Suprapubic skin (tissue), 4 donors: ENCODE data around the gene GOLT1B. TPM values are rescaled to one million over a fixed set of nuclear protein-coding genes. Genes with fewer than 3 reads are reported as not detected.
A peak's percentile ranks its signal among the peaks of the same experiment; 100 is the strongest.

Source experiments
- DNase-seq, 2 donors: peaks; one replicate each; pipeline ENCODE4 v3.0.0-alpha.2; 2019; ENCODE audit warnings: low spot score in 2 of 2
- H3K27ac ChIP-seq: fragments of 200-600 bp; sonication (generic); one replicate; pipeline ENCODE4 v1.5.1; 2019
- H3K27me3 ChIP-seq: fragments of 200-600 bp; sonication (generic); one replicate; pipeline ENCODE4 v1.5.1; 2019
- H3K36me3 ChIP-seq: fragments of 200-600 bp; sonication (generic); one replicate; pipeline ENCODE4 v1.5.1; 2019
- H3K4me1 ChIP-seq: fragments of 200-600 bp; sonication (generic); one replicate; pipeline ENCODE4 v1.5.1; 2019
- H3K4me3 ChIP-seq: fragments of 200-600 bp; sonication (generic); one replicate; pipeline ENCODE4 v1.5.1; 2019; ENCODE audit warnings: mild to moderate bottlenecking
- H3K9me3 ChIP-seq: fragments of 200-600 bp; sonication (generic); one replicate; pipeline ENCODE4 v1.5.1; 2019
- CTCF ChIP-seq, 2 donors: fragments of 200-600 bp in 1 of 2; fragments of 450-650 bp in 1 of 2; sonication (generic) in 1 of 2; IDR thresholded peaks; one replicate each; pipeline ENCODE4 v1.5.1; 2016 to 2019; ENCODE audit warnings: antibody characterized with exemption in 2 of 2, mild to moderate bottlenecking in 1 of 2, moderate library complexity in 1 of 2
- EP300 ChIP-seq: sonication (generic); formaldehyde crosslinking; IDR thresholded peaks from one replicate; pipeline ENCODE4 v1.6.1; 2017; ENCODE audit warnings: antibody characterized with exemption
- POLR2A ChIP-seq, 2 donors: fragments of 450-650 bp; IDR thresholded peaks; one replicate each; pipeline ENCODE4 v1.6.1; 2017; ENCODE audit warnings: antibody characterized with exemption in 2 of 2, mild to moderate bottlenecking in 2 of 2, moderate library complexity in 2 of 2
- POLR2AphosphoS5 ChIP-seq, 3 donors: sonication (generic); formaldehyde crosslinking; IDR thresholded peaks; one replicate each; pipeline ENCODE4 v1.6.1; 2017; ENCODE audit warnings: antibody characterized with exemption in 3 of 3
- WGBS: methylation state at CpG from one replicate; pipeline ENCODE4 v1.1.5; 2018; 5-methylcytosine and 5-hydroxymethylcytosine counted together
- total RNA-seq, 4 donors: library from RNA; depleted of rRNA; stranded (reverse); fragments of >200 nt; gene quantifications; one replicate each; pipeline ENCODE4 v1.1.0, GENCODE V29; 2016

The GOLT1B gene
- total RNA-seq, 4 donors from 2014 or later: 14.9 to 23.2 (median 18.6) TPM

- DNase-seq: no peak
- TF ChIP-seq CTCF (IDR thresholded peaks at IDR 0.05) (no peak), POLR2A (IDR thresholded peaks at IDR 0.05) (no peak), EP300 (no peak), POLR2AphosphoS5 (IDR thresholded peaks at IDR 0.05) (no peak)
- no peaks in the 10 kb centered on the region for H3K9me3 ChIP-seq
- H3K4me1 ChIP-seq: peaks cover 50% of the 10 kb centered on the region
- H3K27ac ChIP-seq: no peak overlapping the region
- no peaks in the 10 kb centered on the region for H3K27me3 ChIP-seq
- peak overlapping the region; percentile 90 for H3K4me3 ChIP-seq
- H3K36me3 ChIP-seq: peaks cover 8% of the 10 kb centered on the region
- 75% methylated on average over 1 of the region's 1 CpG for WGBS
Observed at GRCh38 chr12:21502872-21503271, 1.3 kb downstream of the GOLT1B start.

GRCh38 chr12:21505888-21506287, 4.3 kb downstream of the GOLT1B start:
- Histone ChIP-seq H3K27me3 (no peaks in the 10 kb centered on the region), H3K4me1 (peaks cover 33% of the 10 kb centered on the region), H3K4me3 (no peak overlapping the region), H3K36me3 (peaks cover 17% of the 10 kb centered on the region), H3K27ac (no peak overlapping the region), H3K9me3 (no peaks in the 10 kb centered on the region)
- no peak for DNase-seq
- 13% methylated on average over 2 of the region's 2 CpGs for WGBS
- TF ChIP-seq POLR2AphosphoS5 (IDR thresholded peaks at IDR 0.05) (no peak), CTCF (IDR thresholded peaks at IDR 0.05) (no peak), EP300 (no peak), POLR2A (IDR thresholded peaks at IDR 0.05) (no peak)

- Histone ChIP-seq H3K27me3 (no peaks in the 10 kb centered on the region), H3K4me3 (no peak overlapping the region), H3K27ac (no peak overlapping the region), H3K36me3 (peaks cover 31% of the 10 kb centered on the region), H3K4me1 (peaks cover 24% of the 10 kb centered on the region), H3K9me3 (no peaks in the 10 kb centered on the region)
- no peak for DNase-seq
- 65% methylated on average over 2 of the region's 2 CpGs for WGBS
- no peak for TF ChIP-seq POLR2AphosphoS5 (IDR thresholded peaks at IDR 0.05)
- TF ChIP-seq EP300: no peak
- TF ChIP-seq POLR2A (IDR thresholded peaks at IDR 0.05): no peak
- no peak for TF ChIP-seq CTCF (IDR thresholded peaks at IDR 0.05)
Observed at GRCh38 chr12:21507849-21508248, 6.3 kb downstream of the GOLT1B start.

DNA sequence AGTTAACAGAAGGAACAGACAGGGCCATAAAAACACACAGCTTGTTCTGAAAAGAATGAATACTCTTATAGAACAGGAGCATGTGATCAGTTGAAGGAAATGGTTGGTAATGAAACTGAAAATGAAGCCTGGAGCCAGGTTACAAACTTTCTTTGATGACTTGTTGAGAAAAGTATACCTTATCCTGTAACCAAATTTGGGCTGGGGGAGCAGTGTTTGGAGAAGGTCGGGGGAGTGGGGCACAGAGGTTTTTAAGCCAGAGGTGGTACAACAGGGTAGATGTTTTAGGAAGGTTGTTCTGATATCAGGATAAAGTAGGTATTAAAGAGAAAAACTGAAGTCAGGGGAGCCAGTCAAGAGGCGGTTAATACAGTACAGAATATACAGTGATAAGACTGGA, 8.2 kb downstream of the GOLT1B start:
- Histone ChIP-seq H3K9me3 (no peaks in the 10 kb centered on the region), H3K27me3 (no peaks in the 10 kb centered on the region), H3K4me1 (peaks cover 12% of the 10 kb centered on the region), H3K36me3 (peaks cover 47% of the 10 kb centered on the region), H3K27ac (no peak overlapping the region), H3K4me3 (no peak overlapping the region)
- WGBS: 44% methylated on average over 2 of the region's 2 CpGs
- DNase-seq: no peak
- TF ChIP-seq POLR2AphosphoS5 (IDR thresholded peaks at IDR 0.05) (no peak), EP300 (no peak), POLR2A (IDR thresholded peaks at IDR 0.05) (no peak)

GRCh38 chr12:21516281-21516680, 14.7 kb downstream of the GOLT1B start:
- no peaks in the 10 kb centered on the region for H3K4me1 ChIP-seq
- no peak overlapping the region for H3K27ac ChIP-seq
- no peak overlapping the region for H3K4me3 ChIP-seq
- 96% methylated on average over 2 of the region's 2 CpGs for WGBS
- TF ChIP-seq EP300 (no peak), POLR2A (IDR thresholded peaks at IDR 0.05) (no peak), CTCF (IDR thresholded peaks at IDR 0.05) (no peak), POLR2AphosphoS5 (IDR thresholded peaks at IDR 0.05) (no peak)
- no peak for DNase-seq
- H3K9me3 ChIP-seq: no peaks in the 10 kb centered on the region
- H3K27me3 ChIP-seq: no peaks in the 10 kb centered on the region
- peaks cover 44% of the 10 kb centered on the region for H3K36me3 ChIP-seq

GRCh38 chr12:21518451-21518850, 16.9 kb downstream of the GOLT1B start:
- 87% methylated on average over 3 of the region's 3 CpGs for WGBS
- TF ChIP-seq EP300 (no peak), POLR2AphosphoS5 (IDR thresholded peaks at IDR 0.05) (no peak), CTCF (IDR thresholded peaks at IDR 0.05) (no peak), POLR2A (IDR thresholded peaks at IDR 0.05) (no peak)
- Histone ChIP-seq H3K9me3 (no peaks in the 10 kb centered on the region), H3K27me3 (no peaks in the 10 kb centered on the region), H3K4me1 (no peaks in the 10 kb centered on the region), H3K4me3 (no peak overlapping the region), H3K27ac (no peak overlapping the region), H3K36me3 (peaks cover 29% of the 10 kb centered on the region)
- no peak for DNase-seq
